Suppressor macrophage treated with lipopolysaccharide for 1 hour (primary cell): Measurements from ENCODE around the gene RIN3.

Experiments used
- DNase-seq, 3 donors: peaks; one replicate each; pipeline ENCODE4 v3.0.0-alpha.2; 2020 to 2022

RIN3 gene

DNA sequence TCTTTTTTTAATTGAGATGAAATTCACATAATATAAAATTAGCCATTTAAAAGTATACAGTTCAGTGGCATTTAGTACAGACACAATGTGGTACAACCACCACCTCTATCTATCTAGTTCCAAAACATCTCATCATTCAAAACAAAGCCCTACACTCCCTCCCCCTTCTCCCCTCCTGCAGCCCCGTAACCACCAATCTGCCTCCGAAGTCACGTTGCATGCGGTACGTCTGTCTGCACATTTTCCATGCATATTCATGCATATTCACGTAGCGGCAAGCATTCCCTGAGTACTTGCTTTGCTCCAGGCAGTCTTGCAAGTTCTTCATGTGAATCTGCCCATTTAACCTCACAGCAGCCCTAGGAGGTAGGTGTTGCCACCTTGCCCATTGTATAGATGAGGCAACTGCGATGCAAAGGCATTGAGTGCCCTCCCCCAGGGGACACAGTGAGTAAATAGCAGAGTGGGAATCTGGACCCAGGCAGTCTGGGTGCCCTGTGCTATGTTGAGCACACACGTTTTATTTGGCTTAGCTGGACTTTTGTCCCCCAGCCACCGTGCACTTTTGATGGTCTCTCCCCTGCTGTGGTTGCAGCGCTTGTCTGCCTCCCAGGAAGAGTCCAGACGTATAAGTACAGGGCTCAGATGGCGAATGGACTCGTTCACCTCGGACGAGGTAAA, 43.4 kb downstream of the RIN3 start:
- DNase-seq, result no peak

GRCh38 chr14:92557544-92557912, 43.9 kb downstream of the RIN3 start:
- DNase-seq, result no peak

- no peak for DNase-seq
These were observed 44.7 kb downstream of the RIN3 start for GRCh38 chr14:92558319-92558718.

GRCh38 chr14:92559486-92559885, 45.9 kb downstream of the RIN3 start:
- DNase-seq, result no peak

DNA sequence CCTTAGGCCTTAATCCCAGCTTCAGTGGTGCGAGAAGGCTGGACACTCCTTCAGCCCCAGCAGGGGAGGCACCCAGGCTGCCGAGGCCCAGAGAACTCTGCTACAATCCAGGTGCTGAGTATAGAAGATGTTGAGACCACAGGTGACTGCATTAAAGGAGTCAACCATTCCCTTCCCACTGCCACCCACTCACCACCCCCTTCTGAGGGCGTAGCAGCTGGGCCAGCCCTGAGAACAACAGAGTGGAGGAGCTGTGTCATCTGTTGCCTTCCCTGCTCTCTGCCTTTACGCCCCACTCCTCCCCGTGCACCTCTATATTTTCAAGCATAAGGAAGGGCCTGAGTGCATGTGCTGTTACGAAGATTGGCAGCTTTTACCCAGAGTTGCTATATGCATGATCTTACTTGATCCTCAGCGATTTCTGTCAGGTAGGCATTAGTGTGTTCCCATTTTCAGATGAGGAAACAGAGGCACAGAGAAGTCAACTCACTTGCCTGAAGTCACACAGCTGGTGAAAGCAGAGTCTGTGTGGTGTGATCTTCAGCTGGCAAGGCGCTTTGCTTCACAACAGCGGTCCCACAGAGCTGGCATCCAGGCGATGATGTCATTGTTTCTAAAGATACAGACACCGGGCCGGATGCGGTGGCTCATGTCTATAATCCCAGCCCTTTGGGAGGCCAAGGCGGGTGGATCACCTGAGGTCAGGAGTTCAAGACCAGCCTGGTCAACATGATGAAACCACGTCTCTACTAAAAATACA, 46.7 kb downstream of the RIN3 start:
- DNase-seq, result no peak

DNA sequence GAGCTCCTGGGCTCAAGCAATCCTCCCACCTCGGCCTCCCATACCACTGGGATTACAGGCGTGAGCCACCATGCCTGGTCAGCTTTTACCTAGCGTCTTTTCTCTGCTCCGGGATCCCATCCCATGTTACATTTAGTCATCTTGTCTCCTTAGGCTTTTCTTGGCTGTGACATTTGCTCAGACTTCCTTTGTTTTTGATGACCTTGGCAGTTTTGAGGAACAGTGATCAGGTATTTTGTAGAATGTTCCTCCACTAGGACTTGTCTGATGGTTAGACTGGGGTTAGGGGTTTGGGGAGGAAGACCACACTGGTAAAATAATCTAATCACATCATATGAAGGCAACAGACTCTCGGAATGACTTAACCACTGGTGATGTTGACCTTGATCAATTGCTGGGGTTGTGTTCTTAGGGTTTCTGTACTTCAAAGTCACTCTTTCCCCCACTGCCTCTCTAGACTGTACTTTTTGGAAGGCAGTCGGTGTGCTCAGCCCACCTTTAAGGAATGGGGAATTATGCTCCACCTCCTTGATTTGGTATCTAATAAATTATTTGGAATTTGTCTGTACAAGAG, 48.4 kb downstream of the RIN3 start:
- no peak for DNase-seq

DNA sequence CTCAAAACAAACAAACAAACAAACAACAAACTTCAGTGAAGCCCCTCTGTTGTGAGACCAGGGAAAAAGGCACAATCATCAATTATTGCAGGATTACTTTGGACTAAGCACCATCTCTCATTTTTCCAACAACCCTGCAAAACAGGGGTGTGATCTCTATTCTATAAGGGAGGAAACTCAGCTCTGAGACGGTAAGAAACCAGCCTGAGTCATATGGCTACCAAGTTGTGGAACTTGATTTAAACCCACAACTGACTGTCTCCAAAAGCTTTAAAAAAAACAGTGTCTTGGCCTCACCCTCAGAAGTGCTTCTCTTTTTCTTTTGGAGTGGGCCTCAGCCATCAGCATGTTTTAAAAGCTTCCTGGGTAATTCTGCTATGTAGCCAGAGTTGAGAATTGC, 49.8 kb downstream of the RIN3 start:
- DNase-seq, result peak; percentile 61 to 83 (median 80)

- DNase-seq, result no peak
These were observed 50.2 kb downstream of the RIN3 start for GRCh38 chr14:92563765-92564285.

DNA sequence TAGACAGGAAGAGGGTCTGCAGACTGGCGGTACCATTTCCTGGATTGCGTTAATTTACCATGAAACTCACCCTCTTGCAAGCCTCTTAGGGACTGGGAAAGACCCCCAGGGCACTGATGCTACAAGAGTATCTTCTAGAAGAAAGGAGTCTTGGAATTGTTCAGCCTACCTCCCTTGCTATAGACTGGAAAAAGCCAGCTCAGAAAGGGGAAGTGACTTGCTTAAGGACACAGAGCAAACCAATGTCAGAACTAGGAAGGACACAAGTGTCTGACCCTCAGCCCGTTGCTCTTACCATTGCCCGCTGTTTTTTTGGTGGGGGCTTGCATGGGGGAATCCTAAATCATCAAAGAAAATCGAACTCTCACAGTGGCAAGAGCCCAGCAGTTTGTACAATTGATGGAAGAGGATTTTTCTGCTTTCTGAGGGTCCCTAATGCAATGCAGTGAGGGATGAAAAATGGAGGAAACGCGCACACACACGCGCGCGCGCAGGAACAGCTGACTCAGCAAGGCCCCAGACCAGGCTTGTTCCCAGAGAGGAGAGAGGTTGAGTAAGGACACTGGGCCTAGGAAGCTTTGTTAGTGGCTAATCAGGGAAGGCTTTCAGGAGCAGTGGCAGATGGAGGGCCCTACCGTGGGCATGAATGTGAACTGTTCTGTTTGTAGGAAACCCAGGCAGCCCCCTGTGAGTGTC, 50.9 kb downstream of the RIN3 start:
- peak; percentile 67 to 75 (median 68) for DNase-seq

GRCh38 chr14:92565040-92565717, 51.6 kb downstream of the RIN3 start:
- no peak for DNase-seq

- DNase-seq, result no peak
These were observed 52.1 kb downstream of the RIN3 start for GRCh38 chr14:92565718-92566115.

DNA sequence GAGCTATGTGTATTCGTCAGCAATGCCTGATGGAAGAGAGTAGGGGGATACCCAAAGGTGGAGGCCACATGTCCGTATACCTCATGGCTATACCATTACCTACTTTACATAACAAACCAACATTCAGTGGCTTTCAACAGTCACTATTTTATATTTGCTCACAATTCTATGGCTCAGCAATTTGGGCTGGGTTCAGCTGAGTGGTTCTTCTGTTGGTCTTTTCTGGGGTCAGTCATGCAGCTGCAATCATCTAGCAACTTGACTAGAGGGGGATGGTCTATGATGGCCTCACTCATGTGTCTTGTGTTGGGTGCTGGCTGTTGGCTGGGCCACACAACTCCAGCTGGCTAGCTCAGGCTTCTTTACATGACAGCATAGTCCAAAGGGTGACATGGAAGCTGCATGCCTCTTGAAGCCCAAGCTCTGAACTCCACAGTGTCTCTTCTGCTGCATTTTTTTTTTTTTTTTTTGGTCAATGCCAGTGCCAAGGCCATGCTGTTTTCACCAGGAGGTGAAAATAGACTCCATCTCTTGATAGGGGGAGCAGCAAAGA, 53.7 kb downstream of the RIN3 start:
- DNase-seq, result no peak

DNA sequence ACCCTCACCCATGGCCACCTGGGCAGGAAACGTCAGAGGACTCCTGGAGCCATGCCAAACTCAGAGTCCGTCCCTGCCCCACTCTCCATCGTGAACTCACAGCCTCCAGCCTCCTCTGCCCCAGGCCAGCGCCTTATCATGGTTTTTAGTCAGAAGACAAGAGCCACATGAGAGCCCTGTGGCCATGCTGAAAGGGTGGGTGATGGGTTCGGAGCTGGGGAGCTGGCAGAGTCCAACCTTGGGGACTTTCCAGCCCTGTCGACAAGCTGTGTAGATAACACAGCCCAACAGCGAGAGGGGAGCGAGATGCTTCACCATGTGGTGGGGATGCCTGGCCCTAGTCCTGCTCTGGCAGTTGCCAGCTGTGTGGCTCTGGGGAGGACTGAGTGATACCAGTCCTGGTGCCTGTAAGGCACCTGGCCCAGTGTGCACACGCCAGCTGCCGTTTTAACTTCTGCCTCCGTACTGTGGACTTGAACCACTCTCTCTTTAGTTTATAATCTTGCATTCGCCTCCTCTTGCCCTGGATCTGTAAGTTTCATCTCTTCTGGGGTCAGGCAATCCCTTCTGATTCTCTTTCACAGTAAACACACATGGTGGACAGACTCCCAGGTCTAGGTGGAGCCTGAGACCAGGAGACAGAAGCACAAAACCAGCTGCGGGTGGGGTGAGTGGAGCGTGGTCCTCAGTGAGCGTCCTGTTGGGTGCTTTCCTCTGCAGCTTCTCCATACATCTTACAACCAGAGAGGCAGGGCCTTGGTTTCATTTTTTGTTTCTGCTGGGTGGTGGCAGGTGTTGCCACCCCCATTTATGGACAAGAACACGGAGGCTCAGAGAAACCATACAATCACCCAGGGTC, 55.3 kb downstream of the RIN3 start:
- no peak for DNase-seq

DNA sequence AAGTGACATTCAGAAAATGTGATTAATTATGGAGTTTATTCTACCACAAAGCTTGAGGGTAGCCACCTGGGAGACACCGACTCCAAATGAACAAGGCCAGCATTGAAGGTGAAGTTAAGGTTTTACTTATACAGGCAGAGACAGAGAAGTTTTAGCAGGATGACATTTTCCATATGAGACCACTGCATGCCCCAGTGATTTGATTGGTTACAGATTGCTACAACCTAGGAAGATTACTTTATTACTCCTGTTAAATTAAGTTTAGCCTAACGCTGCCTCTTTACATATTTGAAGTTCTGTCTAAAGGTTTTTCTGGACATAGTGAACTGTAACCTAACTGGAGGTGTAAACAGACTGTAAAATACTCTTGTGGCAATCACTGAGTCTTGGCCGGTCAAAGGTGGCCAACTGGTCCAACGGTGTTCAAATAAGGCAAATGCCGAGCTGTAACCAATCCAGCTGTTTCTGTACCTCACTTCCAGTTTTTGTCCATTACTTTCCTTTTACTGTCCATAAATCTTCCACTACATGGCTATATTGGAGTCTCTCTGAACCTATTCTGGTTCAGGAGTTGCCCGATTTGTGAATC, 57.2 kb downstream of the RIN3 start:
- no peak for DNase-seq

DNA sequence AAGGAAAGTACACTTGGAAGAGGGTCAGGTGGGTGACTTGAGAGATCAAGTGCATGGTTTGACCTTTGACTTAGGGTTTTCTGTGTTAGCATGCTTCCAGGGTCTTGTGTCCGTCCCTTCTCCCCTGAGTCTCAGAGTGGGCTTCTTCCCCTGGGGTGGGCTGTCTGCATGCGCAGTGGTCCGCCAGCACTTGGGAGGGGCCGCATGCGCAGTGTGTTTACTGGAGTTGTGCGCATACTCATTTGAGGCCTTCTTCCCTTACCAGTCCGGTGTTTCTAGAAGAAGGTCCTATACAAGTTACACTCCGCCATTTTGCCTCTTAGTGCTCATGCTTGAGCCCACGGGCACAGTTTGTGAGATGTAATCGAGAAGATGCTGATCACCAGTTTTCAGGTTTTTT, 58.5 kb downstream of the RIN3 start:
- no peak for DNase-seq

GRCh38 chr14:92573761-92574498, 60.3 kb downstream of the RIN3 start:
- no peak for DNase-seq

GRCh38 chr14:92575061-92575747, 61.6 kb downstream of the RIN3 start:
- no peak for DNase-seq

DNA sequence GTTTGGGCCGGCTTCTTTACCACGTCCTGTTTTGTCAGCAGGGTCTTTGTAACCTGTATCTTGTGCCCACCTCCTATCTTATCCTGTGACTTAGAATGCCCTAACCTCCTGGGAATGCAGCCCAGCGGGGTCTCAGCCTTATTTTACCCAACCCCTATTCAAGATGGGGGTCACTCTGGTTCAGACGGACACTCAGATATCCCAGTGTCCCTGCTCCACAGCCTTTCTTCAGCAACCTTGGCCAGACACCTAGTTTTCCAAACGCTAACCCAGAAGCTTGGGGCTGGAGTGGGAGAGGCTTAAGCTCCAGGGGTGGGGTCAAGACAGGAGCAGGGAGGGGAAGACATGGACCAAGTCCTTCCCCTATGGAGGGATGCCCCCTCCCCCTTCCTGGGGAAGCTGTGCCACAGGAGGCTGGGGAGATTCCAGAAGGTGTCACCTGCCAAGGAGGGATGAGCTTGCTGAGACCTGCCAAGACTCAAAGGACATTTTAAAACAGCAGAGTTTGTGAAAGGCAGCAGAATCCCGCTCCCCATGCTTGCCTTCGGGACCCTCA, 62.2 kb downstream of the RIN3 start:
- DNase-seq, result no peak

GRCh38 chr14:92577321-92577742, 63.8 kb downstream of the RIN3 start:
- DNase-seq, result no peak
